SIG-M5 treated with dmso at 0.1 percent for 504 hours (cell line): Measurements from ENCODE around the gene DENND4A.

Source experiments
- DNase-seq: peaks from one replicate; lab custom pipeline; 2025; ENCODE audit not compliant: unreplicated experiment; lab: John Stamatoyannopoulos, UW

Gene DENND4A

DNA sequence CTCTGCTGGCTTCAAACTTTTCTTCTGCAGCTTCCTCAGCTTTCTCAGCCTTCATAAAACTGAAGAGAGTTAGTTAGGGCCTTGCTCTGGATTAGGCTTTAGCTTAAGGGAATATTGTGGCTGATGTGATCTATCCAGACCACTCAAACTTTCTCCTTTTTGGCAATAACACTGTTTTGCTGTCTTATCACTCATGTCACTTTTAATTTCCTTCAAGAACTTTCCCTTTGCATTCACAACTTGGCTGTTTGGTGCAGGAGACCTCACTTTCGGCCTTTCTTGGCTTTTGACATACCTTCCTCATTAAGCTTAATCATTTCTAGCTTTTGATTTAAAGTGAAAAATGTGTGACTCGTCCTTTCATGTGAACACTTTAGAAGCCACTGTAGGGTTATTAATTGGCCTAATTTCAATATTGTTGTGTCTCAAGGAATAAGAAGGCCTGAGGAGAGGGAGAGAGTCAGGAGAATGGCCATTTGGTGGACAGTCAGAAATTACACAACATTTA lies 109.6 kb downstream of the DENND4A start:
- DNase-seq, result no peak

DNA sequence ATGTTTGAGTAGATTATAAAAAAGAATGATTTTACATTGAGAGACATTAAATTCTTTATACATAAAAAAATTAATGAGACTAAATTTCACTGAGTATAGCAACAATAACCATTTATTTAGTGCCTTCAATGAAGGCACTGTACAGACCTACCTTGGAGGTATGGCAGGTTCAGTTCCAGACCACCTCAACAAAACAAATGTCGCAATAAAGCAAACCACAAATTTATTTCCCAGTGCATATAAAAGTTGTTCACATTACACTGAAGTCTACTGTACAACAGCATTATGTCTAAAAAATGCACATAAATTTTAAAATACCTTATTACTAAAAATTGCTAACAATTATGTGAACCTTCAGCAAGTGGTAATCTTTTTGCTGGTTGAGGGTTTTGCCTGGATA lies 111.5 kb downstream of the DENND4A start:
- DNase-seq, result no peak

DNA sequence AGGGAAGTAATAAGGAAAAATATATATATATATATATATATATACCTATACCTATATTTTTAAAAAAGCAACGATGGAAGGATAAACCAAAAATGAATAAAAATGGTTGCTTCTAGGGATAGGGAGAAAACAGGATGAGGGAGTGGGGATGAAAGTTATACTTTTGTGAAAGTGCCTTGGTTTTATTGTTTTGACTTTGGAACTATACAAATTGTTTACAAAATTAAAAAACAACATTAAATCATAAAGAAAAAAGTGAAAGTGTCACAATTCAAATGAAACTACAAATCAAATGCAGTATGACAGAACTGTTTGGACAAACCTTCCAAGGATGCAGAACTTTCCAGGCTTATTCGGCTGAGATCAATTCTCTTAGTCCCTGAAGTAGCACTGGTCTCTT lies 116.0 kb downstream of the DENND4A start:
- DNase-seq, result no peak

DNA sequence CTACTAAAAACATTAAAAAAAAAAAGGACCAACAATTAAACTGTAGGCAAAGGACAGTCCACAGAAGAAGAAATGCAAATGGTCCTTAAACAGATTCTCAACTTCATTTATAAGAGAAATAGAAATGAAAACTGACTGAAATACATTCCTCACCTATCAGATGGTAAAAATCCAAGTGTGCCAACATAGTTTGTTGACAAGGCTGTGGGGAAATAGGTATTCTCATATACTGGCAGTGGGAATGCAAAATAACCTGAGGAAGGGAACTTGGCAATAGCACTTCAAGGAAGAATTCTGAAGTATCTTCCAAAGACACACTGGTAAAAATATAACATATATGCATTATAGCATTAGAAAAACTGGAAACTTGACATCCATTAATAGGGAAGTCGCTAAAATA lies 116.5 kb downstream of the DENND4A start:
- no peak for DNase-seq

DNA sequence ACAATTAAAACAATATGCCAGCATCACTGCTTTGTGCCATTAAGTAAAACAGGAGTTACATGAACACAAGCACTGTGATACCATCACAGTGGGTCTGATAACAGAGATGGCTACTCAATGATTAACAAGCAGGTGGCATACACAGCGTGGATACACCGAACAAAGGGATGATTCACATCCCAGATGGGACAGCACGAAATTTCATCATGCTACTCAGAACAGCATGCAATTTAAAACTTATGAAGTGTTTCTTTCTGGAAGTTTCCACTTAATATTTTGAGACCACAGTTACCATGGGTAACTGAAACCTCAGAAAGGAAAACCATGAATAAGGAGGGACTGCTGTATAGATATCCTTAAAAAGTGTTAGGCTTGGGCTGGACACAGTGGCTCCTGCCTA lies 125.8 kb downstream of the DENND4A start:
- DNase-seq, result no peak

DNA sequence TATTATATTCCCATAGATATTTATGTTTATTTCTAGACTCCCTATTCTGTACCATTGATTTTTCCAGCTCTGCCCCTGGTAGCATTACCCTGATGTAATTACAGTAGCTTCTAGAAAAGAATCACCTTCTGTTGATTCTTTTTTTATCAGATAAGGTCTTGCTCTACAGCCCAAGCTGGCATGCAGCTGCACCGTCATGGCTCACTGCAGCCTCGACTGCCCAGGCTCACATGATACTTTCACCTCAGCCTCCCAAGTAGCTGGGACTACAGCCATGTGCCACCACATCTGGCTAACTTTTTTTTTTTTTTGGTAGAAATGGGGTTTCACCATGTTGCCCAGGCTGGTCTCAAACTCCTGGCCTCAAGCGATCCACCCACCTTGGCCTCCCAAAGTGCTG lies 128.6 kb downstream of the DENND4A start:
- no peak for DNase-seq

DNA sequence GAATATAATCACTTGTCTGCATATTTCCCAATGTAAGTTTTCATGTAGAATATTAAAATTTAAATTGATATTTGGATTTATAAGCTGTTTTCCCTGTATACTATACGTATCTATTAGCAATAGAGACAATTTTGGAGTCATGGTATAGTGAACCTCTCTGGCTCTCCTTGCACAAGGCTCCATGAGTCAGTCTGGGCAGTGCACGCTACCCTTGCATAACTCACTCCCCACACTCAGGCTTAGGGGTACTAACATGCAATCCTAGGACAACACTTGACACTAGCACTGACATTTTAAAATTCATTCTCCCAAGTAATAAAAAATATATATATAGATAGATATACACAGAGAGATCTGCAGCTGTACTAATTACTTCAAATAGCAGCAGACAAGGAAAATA lies 131.2 kb downstream of the DENND4A start:
- peak; percentile 18 for DNase-seq

DNA sequence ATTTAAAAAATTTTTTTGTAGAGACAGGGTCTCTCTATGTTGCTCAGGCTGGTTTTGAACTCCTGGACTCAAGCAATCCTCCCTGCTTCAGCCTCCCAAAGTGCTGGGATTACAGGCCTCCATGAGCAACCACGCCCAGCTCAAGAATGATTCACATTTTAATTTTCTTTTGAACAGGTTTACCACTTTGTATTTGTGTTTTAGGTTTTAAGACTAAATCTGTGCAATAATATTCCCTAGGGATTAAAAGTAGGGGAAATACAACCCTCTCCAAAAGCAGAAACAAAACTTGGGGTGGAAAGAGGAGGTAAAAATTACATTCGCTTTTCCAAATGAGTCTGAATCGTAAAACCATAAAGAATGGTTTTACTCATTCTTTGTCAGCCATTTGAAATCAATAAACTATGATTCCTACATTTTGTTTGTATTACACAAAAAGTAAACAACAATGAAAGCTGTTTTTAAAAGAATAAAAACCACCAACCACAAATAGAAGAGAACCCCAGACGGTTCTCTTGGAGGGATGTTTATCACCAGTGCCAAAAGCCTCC lies 132.5 kb downstream of the DENND4A start:
- DNase-seq, result no peak

DNA sequence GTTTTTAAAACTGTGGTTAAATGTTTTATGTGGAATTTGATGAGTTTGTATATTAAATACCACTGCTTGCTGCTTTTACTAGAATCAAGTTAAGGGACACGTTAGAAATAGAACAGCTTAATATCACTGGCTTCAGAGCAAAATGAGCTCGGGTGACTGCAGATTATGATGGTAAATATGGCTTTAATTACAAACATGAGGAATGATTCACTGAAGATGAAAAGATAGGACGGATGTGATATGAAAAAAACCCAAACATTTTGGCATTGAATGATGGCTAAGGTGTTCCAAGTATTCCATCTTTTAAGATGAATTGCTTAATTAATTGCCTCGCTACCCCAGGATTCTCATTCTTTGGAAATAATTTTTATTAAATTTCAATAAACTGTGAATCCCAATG lies 136.6 kb downstream of the DENND4A start:
- DNase-seq, result no peak

DNA sequence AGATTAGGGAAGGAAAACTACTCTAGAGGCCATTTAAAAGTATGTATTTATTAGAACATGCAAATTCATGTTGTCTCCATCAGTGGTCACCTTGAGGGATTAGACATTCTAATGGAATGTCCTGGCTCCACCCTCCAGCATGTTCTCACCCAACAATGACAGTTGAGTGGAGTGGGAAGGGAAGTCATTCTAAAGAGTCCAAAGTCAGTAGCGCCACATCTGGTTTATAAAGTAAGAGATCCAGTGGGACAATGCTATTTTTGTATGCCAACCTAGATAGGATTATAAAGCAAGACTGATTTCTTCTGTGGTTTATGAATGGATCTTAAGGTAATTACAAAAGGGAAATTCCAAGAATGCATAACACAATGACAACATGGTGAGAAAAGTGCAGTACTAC lies 137.1 kb downstream of the DENND4A start:
- no peak for DNase-seq

DNA sequence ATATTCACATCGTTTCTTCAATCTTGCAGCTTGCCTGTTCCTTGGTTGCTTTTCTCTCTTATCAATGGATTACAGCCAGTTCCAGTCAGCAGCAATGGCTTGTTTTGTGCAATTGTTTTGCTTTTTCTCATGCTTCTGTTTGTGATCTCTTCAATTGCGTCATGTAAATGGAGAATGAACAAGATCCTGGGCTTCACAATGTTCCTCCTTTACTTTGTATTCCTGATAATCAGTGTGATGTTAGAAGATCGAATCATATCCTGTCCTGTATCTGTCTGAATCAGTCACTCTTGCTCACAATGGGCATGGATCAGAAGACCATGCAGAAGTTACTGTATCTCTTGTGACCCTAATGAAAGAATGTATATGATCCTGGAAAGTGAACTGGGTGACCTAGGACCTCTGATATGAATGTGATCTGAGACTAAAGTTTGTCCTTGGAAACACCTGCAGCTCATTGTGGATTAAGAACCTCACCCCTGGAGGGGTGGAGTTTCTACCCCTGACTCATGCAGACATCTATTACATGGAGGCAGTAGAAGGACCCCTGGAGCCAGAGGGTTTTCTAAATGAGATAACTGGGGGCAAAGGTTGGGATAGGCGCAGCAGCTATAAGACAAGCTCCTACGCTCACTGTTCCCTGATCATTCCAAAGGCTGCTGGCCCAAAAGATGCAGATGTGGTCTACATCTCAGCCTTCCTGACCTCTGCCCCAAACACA lies 138.1 kb downstream of the DENND4A start:
- DNase-seq, result no peak

DNA sequence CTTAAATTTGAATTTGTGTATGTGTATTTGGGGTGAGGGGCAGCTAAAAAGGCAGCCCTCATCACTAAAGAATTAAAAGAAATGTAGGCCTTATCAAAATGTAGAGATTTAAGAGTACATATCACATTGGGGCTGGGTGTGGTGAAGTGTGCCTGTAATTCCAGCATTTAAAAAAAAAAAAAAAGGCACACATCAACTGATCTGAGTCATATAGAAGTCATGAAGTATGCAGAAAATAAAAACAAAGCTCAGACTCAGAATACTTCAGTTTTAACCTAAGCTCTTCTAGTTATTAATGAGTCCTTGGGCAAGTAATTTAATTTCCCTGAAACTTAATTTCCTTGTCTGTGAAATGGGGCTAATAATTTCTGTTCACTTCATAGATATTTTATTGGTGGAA lies 138.8 kb downstream of the DENND4A start:
- DNase-seq, result no peak

DNA sequence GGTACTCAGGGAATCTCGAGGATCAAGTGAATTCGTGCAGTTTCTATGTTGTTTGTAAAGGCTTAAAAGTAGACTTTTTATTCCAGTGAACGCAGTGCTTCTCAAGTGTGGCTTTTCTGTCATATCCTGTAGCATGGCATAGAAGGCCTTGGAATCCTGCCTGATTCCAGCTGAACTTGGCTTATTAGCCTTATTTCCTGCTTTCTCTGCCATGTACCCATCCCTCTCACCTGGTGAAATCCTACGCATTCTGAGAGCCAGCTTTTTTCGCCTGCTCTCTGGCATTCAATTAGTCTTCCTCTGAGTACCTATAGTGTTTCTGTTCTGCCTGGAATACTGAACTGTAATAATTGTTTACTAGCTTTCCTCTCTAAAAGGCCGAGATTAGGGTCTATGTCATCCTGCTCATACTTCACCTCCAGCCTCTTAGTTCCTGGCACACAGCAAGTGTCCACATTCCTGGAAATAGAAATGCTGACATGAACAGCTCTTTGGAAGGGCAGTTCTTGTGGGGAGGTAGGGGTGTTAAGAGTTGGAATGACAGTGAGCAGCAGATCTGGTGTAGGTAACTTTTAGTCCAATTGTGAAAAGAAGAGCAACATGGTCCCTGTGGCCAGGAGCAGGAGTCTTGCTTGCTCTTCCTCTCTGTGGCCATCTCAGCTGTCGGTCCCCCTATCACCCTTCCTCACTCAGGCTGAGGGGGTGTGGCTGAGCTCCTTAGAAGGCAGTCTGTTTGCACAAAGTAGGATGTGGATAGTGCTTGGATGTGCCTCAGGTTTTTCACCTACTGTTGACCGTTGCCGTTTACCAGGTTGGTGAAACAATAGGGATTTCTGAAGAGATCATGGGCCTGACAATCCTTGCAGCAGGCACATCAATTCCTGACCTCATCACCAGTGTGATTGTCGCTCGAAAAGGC lies 140.0 kb downstream of the DENND4A start:
- no peak for DNase-seq

DNA sequence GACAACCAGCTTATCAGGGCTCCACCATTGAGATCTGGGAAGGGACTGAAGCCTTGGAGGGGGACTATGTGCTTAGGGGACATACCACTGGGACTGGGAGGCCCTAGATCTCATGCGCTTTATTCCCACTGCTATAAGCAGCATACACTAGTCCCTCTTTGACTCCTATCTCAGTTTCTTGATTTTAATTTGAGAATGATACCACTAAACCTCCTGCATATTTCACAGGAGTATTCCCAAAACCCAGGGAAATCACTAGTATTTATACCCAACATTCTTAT lies 141.1 kb downstream of the DENND4A start:
- DNase-seq, result no peak

DNA sequence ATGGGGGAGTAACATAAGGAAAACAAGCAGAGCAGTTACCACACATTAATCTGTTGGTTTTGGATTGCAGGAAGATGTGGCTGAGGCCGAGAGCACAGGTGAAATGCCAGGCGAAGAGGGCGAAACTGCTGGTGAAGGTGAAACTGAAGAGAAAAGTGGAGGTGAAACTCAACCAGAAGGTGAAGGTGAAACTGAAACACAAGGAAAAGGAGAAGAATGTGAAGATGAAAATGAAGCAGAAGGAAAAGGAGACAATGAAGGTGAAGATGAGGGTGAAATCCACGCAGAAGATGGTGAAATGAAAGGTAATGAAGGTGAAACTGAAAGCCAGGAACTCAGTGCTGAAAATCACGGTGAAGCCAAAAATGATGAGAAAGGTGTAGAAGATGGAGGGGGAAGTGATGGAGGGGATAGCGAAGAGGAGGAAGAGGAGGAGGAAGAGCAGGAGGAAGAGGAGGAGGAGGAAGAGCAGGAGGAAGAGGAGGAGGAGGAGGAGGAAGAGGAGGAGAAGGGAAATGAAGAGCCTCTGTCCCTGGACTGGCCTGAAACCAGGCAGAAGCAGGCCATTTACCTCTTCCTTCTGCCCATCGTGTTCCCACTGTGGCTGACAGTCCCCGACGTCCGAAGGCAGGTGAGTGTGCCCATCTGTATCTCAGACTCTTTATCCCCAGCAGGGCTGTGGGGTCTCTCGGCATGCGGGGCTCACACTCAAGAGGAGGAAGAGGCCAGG lies 141.6 kb downstream of the DENND4A start:
- DNase-seq, result no peak

DNA sequence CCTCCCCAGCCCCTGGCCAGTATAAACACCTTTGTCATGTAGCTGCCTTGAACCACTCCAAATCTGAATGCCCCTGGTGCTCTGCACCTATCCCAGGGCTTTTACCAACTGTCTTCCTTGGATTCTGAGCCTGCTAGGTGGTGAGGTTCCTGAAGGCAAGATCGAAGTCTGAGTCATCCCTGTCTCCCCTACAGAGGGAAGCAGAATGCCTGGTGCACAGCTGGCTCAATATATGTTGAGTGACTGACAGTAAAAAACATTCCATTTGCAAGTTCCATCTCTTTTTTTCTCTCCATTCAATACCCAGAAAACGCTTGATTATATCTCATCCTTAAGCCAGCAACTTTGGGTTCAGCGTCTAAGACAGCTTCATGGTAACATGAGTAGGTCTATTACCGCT lies 145.6 kb downstream of the DENND4A start:
- DNase-seq, result no peak

DNA sequence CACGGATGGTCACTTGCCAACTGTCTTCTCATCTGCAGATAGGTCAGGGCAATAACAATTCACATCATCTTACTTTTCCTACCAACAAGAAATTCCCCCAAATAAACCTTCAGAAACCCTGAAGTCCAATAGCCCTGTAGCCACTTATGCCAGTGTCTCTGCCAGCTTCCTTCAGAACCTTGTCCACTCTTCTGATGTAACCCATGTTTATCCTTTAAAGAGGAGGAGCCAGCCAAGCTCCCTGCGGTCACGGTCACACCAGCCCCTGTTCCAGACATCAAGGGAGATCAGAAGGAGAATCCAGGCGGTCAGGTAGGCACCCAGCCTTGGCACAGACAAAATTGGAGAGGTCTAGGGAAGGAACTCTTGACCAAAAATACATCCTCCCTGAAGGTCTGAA lies 146.7 kb downstream of the DENND4A start:
- DNase-seq, result no peak

DNA sequence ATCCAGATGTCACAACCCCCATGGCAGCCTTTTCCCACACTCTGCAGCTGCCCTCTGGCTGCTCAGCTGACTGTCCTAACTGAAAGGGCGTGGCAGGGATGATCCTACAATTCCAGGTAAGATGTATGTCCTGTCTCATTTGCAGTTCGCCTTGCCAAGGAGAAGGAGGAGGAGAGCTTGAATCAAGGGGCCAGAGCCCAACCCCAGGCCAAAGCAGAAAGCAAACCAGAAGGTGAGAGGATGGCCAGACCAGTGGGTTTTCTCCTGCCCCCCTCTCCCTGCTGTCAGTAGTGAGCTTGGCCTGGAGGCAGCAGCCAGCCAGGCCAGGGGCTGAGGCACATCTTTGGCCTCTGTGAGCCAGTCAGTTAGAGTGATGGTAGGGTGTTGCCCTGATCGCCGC lies 147.8 kb downstream of the DENND4A start:
- no peak for DNase-seq

DNA sequence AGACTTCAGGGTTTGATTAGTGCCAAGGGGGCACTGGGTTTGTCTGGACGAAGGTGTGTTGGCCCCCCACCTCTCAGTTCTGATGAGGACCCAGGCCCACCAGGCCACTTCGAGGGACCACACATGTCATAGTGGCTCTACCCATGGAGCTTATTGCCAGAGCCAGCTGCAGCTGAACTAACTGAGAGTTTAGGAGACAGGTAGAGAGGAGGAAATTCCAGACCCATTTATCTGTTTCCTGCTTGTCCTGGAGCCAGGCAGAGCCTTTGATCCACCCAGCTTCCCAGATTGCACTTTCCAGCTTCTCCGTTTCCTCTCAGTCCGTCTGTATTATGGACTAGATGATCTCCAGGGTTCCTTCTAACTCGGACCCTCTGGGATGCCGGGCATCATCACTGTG lies 149.5 kb downstream of the DENND4A start:
- DNase-seq, result no peak

DNA sequence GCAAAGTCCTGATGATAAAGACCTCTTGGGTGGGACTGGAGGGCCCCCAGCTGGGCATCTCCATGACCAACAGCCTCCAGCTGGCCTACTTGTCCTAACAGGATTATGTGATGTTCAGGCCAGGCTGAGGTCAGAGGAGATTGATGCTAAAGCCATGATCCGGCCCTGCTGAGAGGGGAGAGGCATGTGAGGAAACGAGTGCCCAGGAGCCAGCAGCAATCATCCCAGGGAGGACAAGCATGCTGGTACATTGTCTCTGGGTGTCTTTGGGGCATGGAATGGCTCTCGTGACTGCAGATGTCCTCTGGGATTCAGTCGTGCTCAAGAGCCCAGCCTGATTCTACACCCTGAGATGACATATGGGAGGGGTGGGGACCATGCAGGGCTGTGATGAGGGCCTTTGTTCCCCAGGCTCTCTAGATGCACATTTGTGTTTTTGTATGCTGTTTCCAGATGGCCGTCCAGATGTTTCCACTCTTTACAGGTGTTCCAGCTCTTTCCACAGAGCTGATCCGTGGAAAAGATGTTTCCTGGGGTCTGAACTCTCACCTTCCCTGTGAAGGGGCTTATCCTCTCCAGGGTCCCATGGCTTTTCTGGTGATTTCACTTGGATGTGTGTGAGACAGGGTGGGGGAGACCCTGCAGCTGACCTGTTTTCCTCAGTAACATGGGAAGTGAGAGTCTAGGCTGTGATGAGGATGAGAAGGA lies 150.2 kb downstream of the DENND4A start:
- no peak for DNase-seq

DNA sequence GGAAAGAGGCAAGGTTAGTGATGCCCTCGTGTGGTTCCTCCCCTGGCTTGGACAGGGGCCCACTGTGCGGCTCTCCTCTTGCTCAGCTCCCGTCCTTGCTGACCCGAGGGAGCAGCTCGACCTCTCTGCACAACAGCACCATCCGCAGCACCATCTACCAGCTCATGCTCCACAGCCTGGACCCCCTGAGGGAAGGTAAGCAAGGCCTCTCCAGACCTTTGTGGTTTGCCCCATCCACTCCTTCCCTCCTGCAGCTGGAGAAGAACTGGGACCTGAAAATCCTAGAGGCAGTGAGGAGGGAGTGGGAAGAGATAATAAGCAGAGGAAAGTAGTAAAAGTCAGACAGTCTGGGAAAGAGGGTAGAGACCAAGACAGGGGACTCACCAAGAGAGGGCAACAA lies 152.6 kb downstream of the DENND4A start:
- DNase-seq, result no peak
